ENCODE data around the gene CNNM3.

The CNNM3 gene

DNA sequence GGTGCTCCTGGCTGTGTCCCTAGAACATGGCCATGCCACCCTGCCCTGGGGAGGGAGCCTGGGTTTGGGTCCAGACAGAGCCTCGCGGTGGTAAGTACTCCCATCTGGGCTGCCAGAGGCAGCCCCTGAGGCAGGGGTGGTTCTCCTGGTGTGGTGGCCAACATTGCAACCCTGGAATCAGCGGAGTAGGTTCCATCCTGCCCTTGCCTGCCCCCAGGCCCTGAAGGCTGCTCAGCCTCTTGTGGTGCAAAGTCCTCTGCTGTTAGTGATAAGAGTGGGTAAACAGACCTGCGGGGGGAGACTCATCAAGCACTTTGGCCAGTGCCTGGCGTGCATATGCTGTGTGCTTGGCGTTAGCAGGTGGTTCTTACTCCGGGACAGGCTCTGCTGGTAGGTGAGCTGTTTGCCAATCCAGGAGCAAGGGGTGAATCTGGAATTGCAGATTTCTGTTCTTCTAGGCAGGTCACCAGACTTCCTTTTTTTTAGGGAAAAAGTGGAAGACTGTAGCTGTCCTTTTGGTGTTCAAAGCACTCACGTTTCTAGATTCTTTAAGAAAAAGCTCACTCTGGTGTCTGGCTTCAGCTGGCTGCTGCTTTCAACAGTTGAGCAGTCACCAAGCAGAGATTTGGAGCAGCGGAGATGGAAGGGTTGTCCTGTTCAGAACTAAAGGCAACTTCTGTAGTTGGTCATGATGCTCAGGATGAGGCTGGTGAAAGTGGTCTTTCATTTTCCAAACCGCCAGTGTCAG lies 3.2 kb downstream of the CNNM3 start:
- no peak for DNase-seq

GRCh38 chr2:96819876-96820511 lies 3.9 kb downstream of the CNNM3 start:
- DNase-seq = no peak

DNA sequence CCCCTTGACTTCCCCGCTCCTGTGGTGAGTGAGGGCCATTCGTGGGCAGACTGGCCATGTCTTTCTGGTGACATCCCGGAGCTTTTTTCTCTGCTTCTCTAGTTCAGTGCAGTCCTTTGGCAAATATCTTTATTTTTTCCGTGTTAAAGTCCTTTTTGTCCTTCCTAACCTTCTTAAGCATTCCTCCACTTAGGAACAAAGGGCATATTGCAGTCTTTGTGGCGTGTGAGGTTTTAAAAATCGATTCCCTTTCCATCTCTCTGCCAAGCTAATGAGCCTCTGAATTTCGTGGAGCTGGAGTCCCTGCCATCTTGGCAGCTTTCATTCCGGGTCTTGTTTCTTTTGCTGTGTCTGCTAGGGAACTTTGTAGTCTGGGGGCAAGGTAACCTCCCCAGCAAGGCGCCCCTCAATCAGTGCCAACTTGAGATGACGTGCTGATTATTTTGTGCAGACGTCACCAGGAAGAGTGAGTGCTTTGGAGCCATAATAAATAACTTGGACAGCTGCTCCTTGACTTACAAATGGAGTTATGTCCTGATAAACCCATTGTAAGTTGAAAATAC lies 5.1 kb downstream of the CNNM3 start:
- DNase-seq = no peak

- DNase-seq = no peak
These were observed 6.7 kb downstream of the CNNM3 start for GRCh38 chr2:96822786-96823185.

DNA sequence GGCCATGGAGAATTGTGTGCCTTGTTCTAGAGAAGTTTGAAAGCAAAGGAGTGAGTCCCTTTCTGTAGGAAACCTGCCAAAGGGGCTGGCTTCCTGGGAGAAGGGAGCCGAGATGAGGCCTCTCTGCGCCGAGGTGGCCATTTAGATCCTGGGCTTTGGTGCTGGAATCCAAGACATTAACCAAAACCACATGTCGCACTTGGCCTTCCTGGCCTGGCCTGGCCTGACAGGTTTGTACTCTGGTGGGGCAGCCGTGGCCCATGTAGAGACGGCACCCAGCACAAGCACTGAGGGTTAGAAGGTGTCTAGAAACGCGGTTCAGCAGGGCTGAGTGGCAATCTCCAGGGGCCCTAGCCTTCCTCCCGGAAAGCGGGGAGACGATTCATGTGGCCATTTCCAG lies 7.1 kb downstream of the CNNM3 start:
- no peak for DNase-seq

DNA sequence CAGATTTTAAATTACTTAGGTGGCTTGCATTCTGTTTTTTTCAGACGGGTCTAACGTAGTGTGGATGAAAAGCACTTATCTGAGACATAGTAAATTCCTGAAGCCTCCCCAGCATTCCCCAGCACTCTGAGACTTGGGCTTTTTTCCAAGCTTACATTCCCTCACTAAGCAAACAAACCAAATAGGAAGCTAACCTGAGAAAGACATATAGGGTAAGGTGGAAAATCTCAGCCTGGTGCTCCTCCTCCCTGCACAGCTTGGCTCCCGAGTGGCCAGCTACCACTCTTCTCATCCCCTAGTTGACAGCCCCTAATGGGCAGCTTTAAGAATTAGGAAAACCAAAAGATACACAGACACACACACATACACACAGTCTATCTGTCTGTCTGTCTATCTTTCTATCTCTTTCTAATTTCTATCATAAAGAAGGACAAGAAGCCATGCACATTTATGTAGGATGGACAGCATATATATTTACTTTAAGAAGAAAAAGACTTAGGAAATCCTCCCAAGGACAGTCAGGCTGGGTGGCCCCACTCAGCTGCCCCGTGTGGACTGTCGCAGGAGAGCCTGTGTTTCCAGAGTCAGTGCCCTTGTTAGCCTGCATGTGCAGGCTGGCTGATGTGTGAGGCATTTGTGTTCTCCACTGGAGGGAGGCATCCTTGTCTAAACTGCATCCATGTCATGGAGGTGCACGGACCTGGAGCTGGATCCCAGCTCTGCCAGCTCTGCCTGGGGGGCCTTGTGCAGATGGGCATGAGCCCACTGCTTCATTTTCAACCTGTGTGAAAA lies 8.2 kb downstream of the CNNM3 start:
- DNase-seq = no peak

DNA sequence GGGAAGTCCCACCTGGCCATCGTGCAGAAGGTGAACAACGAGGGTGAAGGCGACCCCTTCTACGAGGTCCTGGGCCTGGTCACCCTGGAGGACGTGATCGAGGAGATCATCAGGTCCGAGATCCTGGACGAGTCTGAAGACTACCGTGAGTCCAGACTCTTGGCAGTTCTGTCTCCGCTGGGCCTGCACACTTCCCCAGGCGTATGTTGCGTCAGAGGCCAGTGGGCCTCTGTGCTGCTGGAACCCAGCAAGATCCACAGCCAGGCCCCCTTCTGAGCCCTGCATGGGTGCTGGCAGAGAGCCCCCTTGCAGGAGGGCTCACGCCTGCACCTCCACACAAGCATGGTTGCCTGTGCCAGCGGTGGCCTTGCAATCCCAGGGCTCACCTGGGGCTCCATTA lies 9.0 kb downstream of the CNNM3 start:
- no peak for DNase-seq

DNA sequence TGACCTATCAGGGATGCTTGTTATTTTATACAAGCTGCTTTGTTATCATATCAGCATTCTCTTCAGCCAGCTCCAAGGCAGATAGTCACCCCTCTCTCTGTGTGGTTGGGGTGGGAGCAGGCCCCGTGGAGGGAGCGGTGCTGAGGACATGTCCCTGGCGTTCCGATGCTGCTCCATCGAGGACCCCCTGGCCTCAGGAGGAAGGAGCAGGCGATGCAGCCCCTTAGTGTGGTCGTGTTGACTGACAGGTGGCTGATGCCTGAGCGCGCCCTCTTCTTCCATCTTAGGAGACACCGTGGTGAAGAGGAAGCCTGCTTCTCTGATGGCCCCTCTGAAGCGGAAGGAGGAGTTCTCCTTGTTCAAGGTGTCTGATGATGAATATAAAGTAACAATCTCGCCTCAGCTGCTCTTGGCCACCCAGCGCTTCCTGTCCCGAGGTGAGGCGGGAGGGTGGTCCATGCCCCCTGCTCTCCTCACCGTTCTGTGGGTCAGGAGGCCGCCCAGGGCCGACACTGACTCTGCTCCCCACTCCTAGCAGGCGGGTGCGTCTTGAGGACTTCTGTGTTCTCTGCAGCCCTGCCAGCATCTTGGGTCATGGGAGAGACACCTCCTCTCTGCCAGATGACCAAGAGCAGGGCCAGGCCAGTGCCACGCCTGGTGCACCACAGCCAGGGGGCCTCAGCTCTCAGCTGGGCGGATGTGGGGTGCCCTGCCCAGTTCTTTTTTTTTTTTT lies 10.6 kb downstream of the CNNM3 start:
- no peak for DNase-seq

DNA sequence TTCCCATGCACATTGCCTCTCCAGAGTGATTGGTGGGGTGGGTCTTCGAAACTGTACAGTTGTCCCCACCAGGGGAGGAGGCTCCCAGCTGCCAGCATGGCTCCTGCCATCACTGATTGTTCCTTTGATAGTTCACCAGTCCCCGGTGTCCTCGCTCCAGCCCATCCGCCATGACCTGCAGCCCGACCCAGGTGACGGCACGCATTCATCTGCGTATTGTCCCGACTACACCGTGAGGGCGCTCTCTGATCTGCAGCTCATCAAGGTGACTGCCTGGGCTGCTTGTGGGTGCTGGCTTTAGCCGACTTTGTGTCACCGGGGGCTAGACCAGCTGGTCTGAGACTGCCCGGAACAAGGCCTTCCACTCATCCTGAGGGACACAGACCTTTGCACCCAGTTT lies 12.4 kb downstream of the CNNM3 start:
- DNase-seq = no peak

- no peak for DNase-seq
These were observed 12.8 kb downstream of the CNNM3 start for GRCh38 chr2:96828874-96829273.

- DNase-seq = no peak
These were observed 14.0 kb downstream of the CNNM3 start for GRCh38 chr2:96830044-96830562.

DNA sequence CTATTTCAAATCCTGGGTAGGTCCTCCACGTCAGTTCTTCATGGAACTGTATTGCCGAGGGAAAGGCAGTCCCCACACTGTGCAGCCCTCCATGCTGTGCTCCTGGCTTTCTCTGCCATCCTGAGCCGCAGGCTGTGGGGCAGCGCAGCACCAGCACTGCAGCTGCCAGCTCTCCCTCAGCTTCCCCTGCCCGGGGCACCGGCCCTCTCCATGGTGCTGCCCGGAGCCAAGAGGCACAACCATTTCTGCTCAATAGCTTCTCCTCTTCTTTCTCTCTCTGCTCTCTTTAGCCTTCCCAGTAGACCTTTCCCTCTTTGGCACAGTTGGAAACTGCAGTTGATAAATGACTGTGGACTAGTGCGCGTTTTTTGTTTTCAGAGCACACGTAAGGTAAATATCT lies 15.6 kb downstream of the CNNM3 start:
- DNase-seq = no peak

DNA sequence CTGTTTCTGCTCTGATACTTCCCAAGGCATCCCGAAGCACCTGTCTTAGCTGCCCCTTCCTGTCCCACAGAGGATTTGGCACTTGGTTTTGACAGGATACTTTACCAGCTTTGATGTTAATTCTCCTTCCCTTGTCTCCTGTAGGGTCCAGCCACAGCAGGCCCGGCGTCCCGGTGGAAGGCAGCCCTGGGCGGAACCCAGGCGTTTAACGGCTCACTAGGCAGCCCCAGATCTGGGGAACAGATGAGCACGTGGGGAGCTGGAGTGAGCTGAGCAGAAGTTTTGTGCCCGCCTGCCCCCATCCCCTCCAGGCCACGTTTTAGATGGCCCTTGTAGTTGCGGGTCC lies 16.3 kb downstream of the CNNM3 start:
- no peak for DNase-seq

- DNase-seq = no peak
These were observed 16.9 kb downstream of the CNNM3 start for GRCh38 chr2:96832754-96833507.

- no peak for DNase-seq
These were observed 19.8 kb downstream of the CNNM3 start for GRCh38 chr2:96835830-96836229.

GRCh38 chr2:96837575-96837974 lies 21.5 kb downstream of the CNNM3 start:
- no peak for DNase-seq

GRCh38 chr2:96838345-96839292 lies 22.6 kb downstream of the CNNM3 start:
- no peak for DNase-seq

- peak in 3 of 4 experiments; percentile 34 to 68 (median 52) for DNase-seq
These were observed 23.3 kb downstream of the CNNM3 start for GRCh38 chr2:96839293-96839874.

DNA sequence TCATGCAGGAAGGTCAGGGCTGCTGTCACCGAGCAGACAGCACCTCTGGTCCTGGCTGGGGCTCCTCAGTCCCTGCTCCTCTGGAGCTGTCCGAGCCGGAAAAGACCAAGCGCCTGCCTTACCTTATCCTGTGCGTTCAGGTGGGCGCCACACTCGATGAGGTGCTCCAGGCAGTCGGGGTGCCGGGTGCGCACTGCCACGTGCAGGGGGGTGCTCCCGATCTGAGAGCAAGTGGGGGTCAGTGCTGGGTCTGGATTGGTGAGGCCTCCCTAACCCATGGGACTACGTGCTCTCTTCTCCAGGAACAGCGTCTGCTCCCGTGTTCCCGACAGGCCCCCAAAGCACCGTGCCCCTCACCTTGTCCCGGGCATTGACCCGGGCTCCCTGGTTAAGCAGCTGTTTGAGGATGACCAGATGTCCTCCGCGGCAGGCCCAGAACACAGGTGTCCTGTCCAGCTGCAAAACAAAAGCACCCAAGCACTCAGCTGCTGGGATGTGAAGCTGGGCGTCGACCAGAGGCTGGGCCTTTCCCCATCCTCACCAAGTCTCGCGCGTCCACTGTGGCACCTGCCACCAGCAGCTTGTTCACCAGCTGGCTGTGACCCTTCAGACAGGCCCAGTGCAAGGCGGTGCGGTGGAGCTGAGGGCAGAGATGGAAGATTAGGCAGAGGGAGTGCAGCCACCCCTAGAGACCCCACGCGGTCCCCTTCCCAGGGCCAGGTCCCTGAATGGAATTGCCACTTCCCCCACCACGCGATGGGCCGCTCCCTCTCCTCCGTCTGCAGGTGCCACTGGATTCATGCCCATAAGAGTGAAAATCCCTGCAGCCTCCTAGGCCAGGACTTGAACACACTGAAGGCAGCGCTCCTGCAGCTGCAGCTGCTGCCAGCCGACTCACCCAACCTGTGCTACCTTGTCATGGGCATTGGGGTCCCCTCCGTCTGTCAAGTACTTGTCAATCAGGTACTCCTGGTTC lies 24.1 kb downstream of the CNNM3 start:
- no peak for DNase-seq

Measured in suppressor macrophage (primary cell).